NCI-H460 (cell line): Measurements from ENCODE around the gene CALY. TPM values are rescaled to one million over a fixed set of nuclear protein-coding genes. Genes with fewer than 3 reads are reported as not detected.
"Not testable (repeated sequence)": the region's sequence is repeated elsewhere in the genome, so short reads cannot be mapped to it uniquely, and the experiment has no call there.

ENCODE experiments used
- DNase-seq: peaks from one replicate; pipeline ENCODE4 v3.0.0-alpha.2; 2016; ENCODE audit warnings: low read depth; ENCODE audit errors: extremely low read depth
- total RNA-seq: library from RNA; depleted of rRNA; stranded (reverse); fragments of >200 nt; shearing (Covaris generic); gene quantifications from 2 replicates; pipeline ENCODE4 v1.2.3, GENCODE V29; 2014

The CALY gene
- total RNA-seq, 1 experiment from 2014 or later, result 0.20 TPM

GRCh38 chr10:133367461-133367860, 30.8 kb upstream of the CALY start:
- DNase-seq, result not testable (repeated sequence)

- DNase-seq, result no peak
Measured at GRCh38 chr10:133366751-133367150, 30.1 kb upstream of the CALY start.

GRCh38 chr10:133366130-133366478, 29.4 kb upstream of the CALY start:
- DNase-seq, result no peak

GRCh38 chr10:133365461-133366129, 28.9 kb upstream of the CALY start:
- no peak for DNase-seq

GRCh38 chr10:133364645-133365431, 28.1 kb upstream of the CALY start:
- no peak for DNase-seq

GRCh38 chr10:133362846-133363245, 26.1 kb upstream of the CALY start:
- no peak for DNase-seq

- DNase-seq, result no peak
Measured at GRCh38 chr10:133361773-133362441, 25.2 kb upstream of the CALY start.

- DNase-seq, result no peak
Measured at GRCh38 chr10:133361227-133361626, 24.5 kb upstream of the CALY start.

GRCh38 chr10:133359972-133360610, 23.4 kb upstream of the CALY start:
- DNase-seq, result no peak

- no peak for DNase-seq
Measured at GRCh38 chr10:133359554-133359971, 22.9 kb upstream of the CALY start.

- DNase-seq, result no peak
Measured at GRCh38 chr10:133358925-133359310, 22.2 kb upstream of the CALY start.

GRCh38 chr10:133358162-133358924, 21.6 kb upstream of the CALY start:
- DNase-seq, result no peak

- no peak for DNase-seq
Measured at GRCh38 chr10:133357285-133358161, 20.8 kb upstream of the CALY start, which contains the start of gene FUOM. Gene FUOM, minus strand, starts transcription at chr10:133358019. Its CDS starts 12 bp downstream, at chr10:133358007.

GRCh38 chr10:133356549-133357284, 20.0 kb upstream of the CALY start:
- no peak for DNase-seq

GRCh38 chr10:133355991-133356390, 19.3 kb upstream of the CALY start:
- no peak for DNase-seq

GRCh38 chr10:133355266-133355665, 18.6 kb upstream of the CALY start:
- no peak for DNase-seq

GRCh38 chr10:133354672-133355240, 18.1 kb upstream of the CALY start:
- DNase-seq, result no peak

GRCh38 chr10:133353988-133354605, 17.4 kb upstream of the CALY start:
- DNase-seq, result no peak
